GM12878 (cell line): ENCODE measurements around the gene GDA. TPM values are rescaled to one million over a fixed set of nuclear protein-coding genes. Genes with fewer than 3 reads are reported as not detected.

ENCODE experiments used
- ATAC-seq: fragments of 200-7000 bp; cut with Tn5 transposase; 3 replicates; pipeline ENCODE4 v1.9.1; 2020; ENCODE audit warnings: mild to moderate bottlenecking, moderate library complexity
- BruUV-seq: library from RNA; stranded (reverse); fragments of 400-500 nt; replicated peaks from 2 replicates; lab custom pipeline; 2021; lab: Mats Ljungman, UMichigan
- CTCF ChIA-PET: fragments of 300-600 bp; sonication (Branson Sonifier 250); formaldehyde crosslinking; extraction: SDS; loops from one replicate; lab custom pipeline; 2021; ENCODE audit warnings: inconsistent platforms; lab: Yijun Ruan, JAX
- POLR2A ChIA-PET: fragments of 350-600 bp; formaldehyde crosslinking; extraction: SDS; loops from one replicate; lab custom pipeline; 2021; ENCODE audit warnings: inconsistent platforms; lab: Charles Lee
- RAD21 ChIA-PET: fragments of 300-600 bp; sonication (Branson Sonifier 250); formaldehyde crosslinking; loops from one replicate; lab custom pipeline; 2023; ENCODE audit warnings: antibody characterized with exemption; ENCODE audit not compliant: unreplicated experiment; lab: Charles Lee
- SMC1A ChIA-PET: fragments of 300-600 bp; sonication (Branson Sonifier 250); formaldehyde crosslinking; loops from one replicate; lab custom pipeline; 2023; ENCODE audit not compliant: unreplicated experiment, uncharacterized antibody; lab: Charles Lee
- DNase-seq: peaks from one replicate; pipeline ENCODE4 v3.0.0-alpha.2; 2011; ENCODE audit warnings: low read depth, low spot score
- FAIRE-seq: peaks from 3 replicates; lab custom pipeline; 2011; peaks lifted over from hg19 to GRCh38; lab: Jason Lieb, UNC
- H2AFZ ChIP-seq: 2 replicates; pipeline ENCODE4 v1.6.0; 2011; ENCODE audit warnings: low read depth, low read length, control low read depth; ENCODE audit not compliant: control insufficient read depth
- H3K27ac ChIP-seq: 2 replicates; pipeline ENCODE4 v1.5.1; 2011; ENCODE audit warnings: control low read depth; ENCODE audit not compliant: control insufficient read depth, insufficient read depth
- H3K27me3 ChIP-seq, 2 experiments: replicated peaks in 1 of 2; 2 replicates each; pipeline versions ENCODE4 v1.6.0 to v1.6.1; 2011; ENCODE audit warnings: low read length in 1 of 2; ENCODE audit not compliant: control insufficient read depth in 2 of 2, insufficient read depth in 2 of 2
- H3K36me3 ChIP-seq, 2 experiments: 2 replicates each; pipeline ENCODE4 v1.5.1; 2011; ENCODE audit warnings: low read length in 1 of 2; ENCODE audit not compliant: control insufficient read depth in 2 of 2, insufficient read depth in 2 of 2
- H3K4me1 ChIP-seq: 2 replicates; pipeline ENCODE4 v1.6.1; 2011; ENCODE audit warnings: mild to moderate bottlenecking, low read length, moderate library complexity, mixed read lengths; ENCODE audit not compliant: control insufficient read depth, insufficient read depth
- H3K4me2 ChIP-seq: 2 replicates; pipeline ENCODE4 v1.6.0; 2011; ENCODE audit warnings: control low read depth; ENCODE audit not compliant: control insufficient read depth, insufficient read depth
- H3K4me3 ChIP-seq: fragments of 200-600 bp; sonication (generic); 2 replicates; pipeline ENCODE4 v1.5.1; 2016
- H3K79me2 ChIP-seq: 2 replicates; pipeline ENCODE4 v1.6.0; 2011; ENCODE audit warnings: low read length; ENCODE audit not compliant: control insufficient read depth, insufficient read depth
- H3K9ac ChIP-seq: 2 replicates; pipeline ENCODE4 v1.8.0; 2011; ENCODE audit warnings: low read length, control low read depth, mixed read lengths; ENCODE audit not compliant: control insufficient read depth, insufficient read depth
- H3K9me3 ChIP-seq: replicated peaks from 3 replicates; pipeline ENCODE4 v1.5.1; 2011; ENCODE audit warnings: mild to moderate bottlenecking, low read length; ENCODE audit not compliant: control insufficient read depth, insufficient read depth
- H4K20me1 ChIP-seq: 2 replicates; pipeline ENCODE4 v1.6.0; 2011; ENCODE audit not compliant: control insufficient read depth, insufficient read depth
- BHLHE40 ChIP-seq, 2 experiments: fragments of 450-650 bp in 1 of 2; IDR thresholded peaks; 2 replicates each; pipeline ENCODE4 v1.6.1; 2011 to 2017; ENCODE audit warnings: low read depth in 2 of 2, borderline replicate concordance in 1 of 2, improper control_type of control experiment in 1 of 2, low read length in 1 of 2, mild to moderate bottlenecking in 1 of 2
- HDAC6 ChIP-seq: fragments of 200-600 bp; sonication (generic); IDR thresholded peaks from one replicate; pipeline ENCODE4 v1.8.0; 2017; ENCODE audit warnings: antibody characterized with exemption; ENCODE audit not compliant: unreplicated experiment
- IRF4 ChIP-seq: IDR thresholded peaks from 2 replicates; pipeline ENCODE4 v1.6.1; 2011; ENCODE audit warnings: low read depth, low read length
- RFX5 ChIP-seq: IDR thresholded peaks from 2 replicates; pipeline ENCODE4 v1.6.1; 2011; ENCODE audit warnings: low read depth, low read length, improper control_type of control experiment
- STAT3 ChIP-seq: IDR thresholded peaks from 2 replicates; pipeline ENCODE4 v1.6.1; 2011; ENCODE audit warnings: low read depth, low read length, improper control_type of control experiment
- TBL1XR1 ChIP-seq: IDR thresholded peaks from 2 replicates; pipeline ENCODE4 v1.6.1; 2012; ENCODE audit warnings: low read depth, low read length, improper control_type of control experiment
- ZZZ3 ChIP-seq: IDR thresholded peaks from 2 replicates; pipeline ENCODE4 v1.6.1; 2011; ENCODE audit warnings: low read depth; ENCODE audit not compliant: control insufficient read depth, insufficient read length
- WGBS: methylation state at CpG from one replicate; pipeline ENCODE4 v1.1.6; 2016; ENCODE audit warnings: low lambda C conversion rate; ENCODE audit not compliant: insufficient replicate concordance, insufficient coverage; ENCODE audit errors: missing lambda C conversion rate; 5-methylcytosine and 5-hydroxymethylcytosine counted together
- in situ Hi-C: fragments of 300-500 bp; cut with MboI; formaldehyde crosslinking; loops from 9 replicates; pipeline ENCODE4 v1.14.3; 2018; ENCODE audit warnings: mixed read lengths
- intact Hi-C: fragments of 100-400 bp; cut with micrococcal nuclease; formaldehyde crosslinking; loops from one replicate; pipeline ENCODE4 v1.14.2; 2022; ENCODE audit not compliant: unreplicated experiment
- polyA plus RNA-seq, 11 experiments: library from polyadenylated mRNA; depleted of rRNA in 4 of 11; unstranded in 6 of 11; stranded (reverse) in 5 of 11; fragments of >200 nt; fragmentation: Nextera tagmentation in 4 of 11; fragmentation: Illumina TruSeq in 1 of 11; extraction: Ambion mirVana in 4 of 11; extraction: Trizol in 1 of 11; gene quantifications; 1 replicate in 1 of 11; 2 replicates in 10 of 11; pipeline versions ENCODE4 v1.2.1 to v1.2.3, GENCODE V29; 2011 to 2016; ENCODE audit warnings: inconsistent platforms in 2 of 11, missing spikeins in 2 of 11, low read depth in 1 of 11
- total RNA-seq, 4 experiments: library from RNA; depleted of rRNA in 3 of 4; stranded (reverse); fragments of >200 nt in 3 of 4; fragmentation: Illumina TruSeq in 1 of 4; extraction: Trizol in 1 of 4; gene quantifications; 2 replicates each; pipeline versions ENCODE4 v1.2.1 to v1.2.3, GENCODE V29; 2013 to 2021
- TF ChIP-seq, protein P1 (sequence below): fragments of 450-650 bp; IDR thresholded peaks from 2 replicates; pipeline ENCODE4 v1.6.1; 2016; ENCODE audit warnings: mild to moderate bottlenecking
- TF ChIP-seq, protein P2 (sequence below): IDR thresholded peaks from 2 replicates; pipeline ENCODE4 v1.6.1; 2012; ENCODE audit warnings: low read depth, low read length, improper control_type of control experiment

GDA gene
- total and polyA plus RNA-seq, 10 of the 15 experiments (the other 5 are each of a cell fraction or from before 2014, with no cell fraction given) = 0.19 to 17.9 (median 0.48) TPM; not detected in 2

DNA sequence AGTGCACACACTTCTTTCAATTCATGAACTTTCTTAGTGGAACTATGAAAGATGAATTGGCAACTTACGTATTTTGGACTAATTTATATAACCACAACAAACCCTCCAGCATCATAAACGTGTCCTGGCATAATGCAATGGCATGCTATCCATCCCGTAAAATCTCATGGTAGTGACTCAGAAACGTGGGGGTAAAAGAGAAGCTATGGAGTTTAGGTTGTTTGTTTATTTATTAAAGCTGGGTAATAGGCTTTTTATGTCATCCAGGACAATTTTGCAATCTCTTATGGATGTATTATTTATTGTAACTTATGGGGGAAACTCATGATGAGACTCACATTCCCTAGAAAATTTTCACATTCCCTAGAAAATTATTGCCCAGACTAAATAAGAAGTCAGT, 106.3 kb downstream of the GDA start:
- no peaks in the 10 kb centered on the region for H3K79me2 ChIP-seq
- 18% methylated on average over 4 of the region's 4 CpGs for WGBS

More for the DNA sequence above, 106.3 kb downstream of the GDA start:
- Histone ChIP-seq H3K36me3 (no peaks in the 10 kb centered on the region), H3K4me3 (no peak overlapping the region), H3K9me3 (no peaks in the 10 kb centered on the region), H3K9ac (no peak overlapping the region), H3K4me2 (no peak overlapping the region), H3K27ac (no peak overlapping the region), H2AFZ (no peak overlapping the region), H3K27me3 (no peaks in the 10 kb centered on the region), H4K20me1 (no peaks in the 10 kb centered on the region), H3K4me1 (no peaks in the 10 kb centered on the region)
- no peak for ATAC-seq
- POLR2A ChIA-PET = interaction anchor here (0.6 kb wide), 1 partner anchor 31 kb away, joined by 6 read pairs; no protein-coding TSS in a partner anchor
- FAIRE-seq = no peak
- SMC1A ChIA-PET = interaction anchor here (1.0 to 1.1 kb wide), 2 partner anchors 50 to 216 kb away, joined by 3 to 4 read pairs; no protein-coding TSS in a partner anchor
- TF ChIP-seq IRF4 (no peak), TBL1XR1 (no peak), STAT3 (no peak), ZZZ3 (no peak), HDAC6 (no peak), RFX5 (no peak), BHLHE40 (IDR thresholded peaks at IDR 0.05; ENCODE audit: borderline replicate concordance in 1 of 2, low read depth in 2 of 2, low read length in 1 of 2) (no peak)
- TF ChIP-seq, protein P1, sequence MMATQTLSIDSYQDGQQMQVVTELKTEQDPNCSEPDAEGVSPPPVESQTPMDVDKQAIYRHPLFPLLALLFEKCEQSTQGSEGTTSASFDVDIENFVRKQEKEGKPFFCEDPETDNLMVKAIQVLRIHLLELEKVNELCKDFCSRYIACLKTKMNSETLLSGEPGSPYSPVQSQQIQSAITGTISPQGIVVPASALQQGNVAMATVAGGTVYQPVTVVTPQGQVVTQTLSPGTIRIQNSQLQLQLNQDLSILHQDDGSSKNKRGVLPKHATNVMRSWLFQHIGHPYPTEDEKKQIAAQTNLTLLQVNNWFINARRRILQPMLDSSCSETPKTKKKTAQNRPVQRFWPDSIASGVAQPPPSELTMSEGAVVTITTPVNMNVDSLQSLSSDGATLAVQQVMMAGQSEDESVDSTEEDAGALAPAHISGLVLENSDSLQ = no peak
- TF ChIP-seq, protein P2, sequence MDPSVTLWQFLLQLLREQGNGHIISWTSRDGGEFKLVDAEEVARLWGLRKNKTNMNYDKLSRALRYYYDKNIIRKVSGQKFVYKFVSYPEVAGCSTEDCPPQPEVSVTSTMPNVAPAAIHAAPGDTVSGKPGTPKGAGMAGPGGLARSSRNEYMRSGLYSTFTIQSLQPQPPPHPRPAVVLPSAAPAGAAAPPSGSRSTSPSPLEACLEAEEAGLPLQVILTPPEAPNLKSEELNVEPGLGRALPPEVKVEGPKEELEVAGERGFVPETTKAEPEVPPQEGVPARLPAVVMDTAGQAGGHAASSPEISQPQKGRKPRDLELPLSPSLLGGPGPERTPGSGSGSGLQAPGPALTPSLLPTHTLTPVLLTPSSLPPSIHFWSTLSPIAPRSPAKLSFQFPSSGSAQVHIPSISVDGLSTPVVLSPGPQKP = no peak
- no TSS peak for BruUV-seq
- intact Hi-C loops (no loop called here), in situ Hi-C loops (no loop called here)
- CTCF ChIA-PET = interaction anchor here (1.4 to 1.6 kb wide), 2 partner anchors 16 to 53 kb away, joined by 3 to 5 read pairs; no protein-coding TSS in a partner anchor
- DNase-seq = no peak
- RAD21 ChIA-PET = no interaction called here
